A673 (cell line): ENCODE measurements around the gene MYL12A. TPM values are rescaled to one million over a fixed set of nuclear protein-coding genes. Genes with fewer than 3 reads are reported as not detected.

Experiments used
- BruUV-seq: library from RNA; stranded (reverse); fragments of 400-500 nt; replicated peaks from 2 replicates; lab custom pipeline; 2021; lab: Mats Ljungman, UMichigan
- CTCF ChIA-PET: fragments of 300-600 bp; sonication (Branson Sonifier 250); formaldehyde crosslinking; loops from one replicate; lab custom pipeline; 2022; ENCODE audit warnings: antibody characterized with exemption; lab: Charles Lee
- POLR2A ChIA-PET: fragments of 300-600 bp; sonication (Branson Sonifier 250); formaldehyde crosslinking; loops from one replicate; lab custom pipeline; 2022; ENCODE audit warnings: antibody characterized with exemption; ENCODE audit not compliant: low non-redundant PET; lab: Charles Lee
- DNase-seq: peaks from one replicate; pipeline ENCODE4 v3.0.0-alpha.2; 2015; ENCODE audit warnings: low spot score
- H3K27ac ChIP-seq: fragments of 200-600 bp; sonication (generic); 2 replicates; pipeline ENCODE4 v1.5.1; 2016; ENCODE audit warnings: mixed run types, low read depth, mild to moderate bottlenecking, mixed read lengths, antibody characterized with exemption, low read length; ENCODE audit not compliant: poor library complexity, severe bottlenecking
- H3K27me3 ChIP-seq: fragments of 200-600 bp; sonication (generic); replicated peaks from 2 replicates; pipeline ENCODE4 v1.6.1; 2017; ENCODE audit warnings: mixed run types, low read depth, mild to moderate bottlenecking, mixed read lengths, antibody characterized with exemption, low read length; ENCODE audit not compliant: insufficient read depth, poor library complexity
- H3K36me3 ChIP-seq: fragments of 200-600 bp; sonication (generic); 2 replicates; pipeline ENCODE4 v1.6.1; 2016; ENCODE audit warnings: mixed run types, mild to moderate bottlenecking, mixed read lengths, antibody characterized with exemption, low read length; ENCODE audit not compliant: insufficient read depth, poor library complexity, severe bottlenecking
- H3K4me1 ChIP-seq: fragments of 200-600 bp; sonication (generic); 2 replicates; pipeline ENCODE4 v1.6.1; 2017; ENCODE audit warnings: mixed run types, mild to moderate bottlenecking, mixed read lengths, antibody characterized with exemption, low read length; ENCODE audit not compliant: insufficient read depth, poor library complexity, severe bottlenecking
- H3K4me3 ChIP-seq: fragments of 200-600 bp; sonication (generic); 2 replicates; pipeline ENCODE4 v1.5.1; 2016; ENCODE audit warnings: low read depth, mixed run types, mild to moderate bottlenecking, mixed read lengths, low read length; ENCODE audit not compliant: poor library complexity, severe bottlenecking
- H3K9me3 ChIP-seq: fragments of 200-600 bp; sonication (generic); 2 replicates; pipeline ENCODE4 v1.6.1; 2016; ENCODE audit warnings: mixed run types, low read depth, mild to moderate bottlenecking, mixed read lengths, antibody characterized with exemption, low read length; ENCODE audit not compliant: poor library complexity, severe bottlenecking
- EZH2 ChIP-seq: fragments of 200-600 bp; sonication (generic); IDR thresholded peaks from 2 replicates; pipeline ENCODE4 v1.6.1; 2017; ENCODE audit warnings: borderline replicate concordance, low read depth, mild to moderate bottlenecking, mixed read lengths, antibody characterized with exemption, low read length; ENCODE audit not compliant: poor library complexity, severe bottlenecking
- intact Hi-C: fragments of 100-400 bp; cut with micrococcal nuclease; formaldehyde crosslinking; loops from one replicate; pipeline ENCODE4 v1.10.0; 2022; ENCODE audit not compliant: unreplicated experiment
- total RNA-seq: library from RNA; stranded (reverse); gene quantifications from 2 replicates; pipeline ENCODE4 v1.2.3, GENCODE V29; 2021
- TF ChIP-seq, protein P1 (sequence below): fragments of 300-800, 200-600 bp; sonication (generic); conservative IDR thresholded peaks from 2 replicates; pipeline ENCODE4 v1.5.1; 2017; ENCODE audit warnings: low read depth, mild to moderate bottlenecking, antibody characterized with exemption, low read length, moderate library complexity, mixed read lengths

Gene MYL12A
- total RNA-seq, 1 experiment from 2014 or later: 357 TPM

DNA sequence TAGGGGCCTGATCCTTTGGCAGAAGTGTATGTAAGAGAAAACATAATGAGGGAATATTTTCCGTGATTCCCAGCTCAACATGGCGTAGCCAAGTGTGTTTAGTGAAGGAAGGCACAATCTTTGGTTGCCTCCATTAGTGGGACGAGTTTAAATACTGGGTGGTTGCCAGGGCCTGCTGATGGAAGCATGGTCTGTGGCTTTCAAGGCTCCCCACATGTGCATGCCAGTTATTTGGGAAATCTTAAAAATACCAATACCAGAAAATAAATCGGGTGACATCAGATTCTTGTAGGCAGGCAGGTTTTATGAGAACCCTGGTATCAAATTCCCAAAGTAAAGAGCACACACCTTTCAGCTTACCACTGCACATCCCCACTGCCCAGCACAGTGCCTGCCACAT, 7.1 kb downstream of the MYL12A start:
- Histone ChIP-seq H3K27ac (peak overlapping the region; percentile 35), H3K4me1 (peaks cover 24% of the 10 kb centered on the region), H3K27me3 (no peaks in the 10 kb centered on the region), H3K4me3 (no peak overlapping the region), H3K9me3 (no peaks in the 10 kb centered on the region), H3K36me3 (peaks cover 70% of the 10 kb centered on the region)
- no peak for DNase-seq
- TF ChIP-seq, protein P1, sequence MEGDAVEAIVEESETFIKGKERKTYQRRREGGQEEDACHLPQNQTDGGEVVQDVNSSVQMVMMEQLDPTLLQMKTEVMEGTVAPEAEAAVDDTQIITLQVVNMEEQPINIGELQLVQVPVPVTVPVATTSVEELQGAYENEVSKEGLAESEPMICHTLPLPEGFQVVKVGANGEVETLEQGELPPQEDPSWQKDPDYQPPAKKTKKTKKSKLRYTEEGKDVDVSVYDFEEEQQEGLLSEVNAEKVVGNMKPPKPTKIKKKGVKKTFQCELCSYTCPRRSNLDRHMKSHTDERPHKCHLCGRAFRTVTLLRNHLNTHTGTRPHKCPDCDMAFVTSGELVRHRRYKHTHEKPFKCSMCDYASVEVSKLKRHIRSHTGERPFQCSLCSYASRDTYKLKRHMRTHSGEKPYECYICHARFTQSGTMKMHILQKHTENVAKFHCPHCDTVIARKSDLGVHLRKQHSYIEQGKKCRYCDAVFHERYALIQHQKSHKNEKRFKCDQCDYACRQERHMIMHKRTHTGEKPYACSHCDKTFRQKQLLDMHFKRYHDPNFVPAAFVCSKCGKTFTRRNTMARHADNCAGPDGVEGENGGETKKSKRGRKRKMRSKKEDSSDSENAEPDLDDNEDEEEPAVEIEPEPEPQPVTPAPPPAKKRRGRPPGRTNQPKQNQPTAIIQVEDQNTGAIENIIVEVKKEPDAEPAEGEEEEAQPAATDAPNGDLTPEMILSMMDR: no peak
- no peak for TF ChIP-seq EZH2
- POLR2A ChIA-PET: no interaction called here
- CTCF ChIA-PET: no interaction called here
- no TSS peak for BruUV-seq
- intact Hi-C loops: no loop called here

DNA sequence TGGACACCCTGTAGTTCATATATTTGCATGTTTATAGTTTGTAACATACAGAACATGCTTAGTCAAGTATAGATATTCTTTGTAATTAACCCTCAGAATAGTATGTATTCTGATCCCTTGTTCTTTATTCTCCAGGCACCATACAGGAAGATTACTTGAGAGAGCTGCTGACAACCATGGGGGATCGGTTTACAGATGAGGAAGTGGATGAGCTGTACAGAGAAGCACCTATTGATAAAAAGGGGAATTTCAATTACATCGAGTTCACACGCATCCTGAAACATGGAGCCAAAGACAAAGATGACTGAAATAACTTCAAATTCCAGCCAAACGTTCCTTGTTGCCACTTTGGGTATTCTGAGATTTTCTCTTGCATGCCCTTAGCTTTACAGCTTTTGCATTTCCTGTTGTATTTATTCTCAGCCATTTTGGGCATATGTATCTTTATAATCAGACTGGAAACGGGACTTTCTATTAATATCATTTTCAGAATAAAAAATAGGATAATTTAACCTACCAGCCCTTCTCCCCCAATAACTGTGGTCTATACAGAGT, 8.1 kb downstream of the MYL12A start:
- POLR2A ChIA-PET: no interaction called here
- no peak overlapping the region for H3K27ac ChIP-seq

DNA sequence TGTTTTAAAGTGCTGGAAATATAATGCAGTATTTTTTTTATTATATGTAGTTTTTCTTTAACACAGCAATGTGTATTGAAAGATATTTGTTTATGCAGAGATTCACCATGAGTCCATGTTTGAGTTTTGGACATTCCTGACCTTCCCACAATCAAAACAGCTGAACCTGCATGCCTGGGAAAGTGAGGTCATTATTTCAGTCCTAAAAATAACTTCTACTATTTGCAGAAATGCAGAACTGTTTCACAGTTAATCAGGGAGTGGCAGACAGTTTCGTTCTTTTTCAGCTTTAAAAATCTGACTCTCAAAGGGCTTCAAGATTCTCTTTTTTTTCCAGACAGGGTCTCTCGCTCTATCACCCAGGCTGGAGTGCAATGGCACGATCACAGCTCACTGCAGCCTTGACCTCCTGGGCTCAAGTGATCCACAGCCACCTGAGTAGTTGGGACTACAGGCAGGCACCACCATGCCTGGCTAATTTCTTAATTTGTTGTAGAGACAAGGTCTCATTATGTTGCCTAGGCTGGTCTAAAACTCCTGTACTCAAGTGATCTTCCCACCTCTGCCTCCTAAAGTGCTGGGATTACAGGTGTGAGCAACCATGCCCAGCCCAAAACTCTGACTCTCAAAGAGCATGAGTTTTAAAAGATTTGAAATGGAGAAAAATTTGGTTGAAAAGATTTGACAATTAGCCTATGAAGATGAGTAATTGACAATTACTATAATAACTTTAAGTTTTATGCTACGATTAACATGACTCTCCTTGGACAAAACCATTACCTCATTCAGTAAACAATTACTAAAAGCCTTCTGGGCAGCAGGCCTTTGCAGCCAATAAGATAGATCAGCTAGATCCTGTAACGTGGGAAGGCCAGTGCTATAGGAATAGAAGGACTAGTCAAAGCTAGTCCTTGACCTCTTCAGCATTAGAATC, 9.4 kb downstream of the MYL12A start:
- ChIA-PET CTCF (no interaction called here), POLR2A (no interaction called here)
- no TSS peak for BruUV-seq
- intact Hi-C loops: no loop called here
- TF ChIP-seq EZH2: no peak
- TF ChIP-seq, protein P1: no peak
- Histone ChIP-seq H3K36me3 (peaks cover 61% of the 10 kb centered on the region), H3K27me3 (no peaks in the 10 kb centered on the region), H3K27ac (peak overlapping the region; percentile 41), H3K4me1 (peaks cover 11% of the 10 kb centered on the region), H3K9me3 (no peaks in the 10 kb centered on the region), H3K4me3 (no peak overlapping the region)
- DNase-seq: no peak

More for the DNA sequence above, 8.1 kb downstream of the MYL12A start:
- CTCF ChIA-PET: no interaction called here
- H3K4me3 ChIP-seq: no peak overlapping the region
- H3K9me3 ChIP-seq: no peaks in the 10 kb centered on the region
- no peak for DNase-seq
- BruUV-seq: no TSS peak
- intact Hi-C loops: no loop called here
- H3K27me3 ChIP-seq: no peaks in the 10 kb centered on the region
- peaks cover 22% of the 10 kb centered on the region for H3K4me1 ChIP-seq
- TF ChIP-seq, protein P1: no peak
- TF ChIP-seq EZH2: no peak
- peaks cover 61% of the 10 kb centered on the region for H3K36me3 ChIP-seq
